Kidney epithelial cell (primary cell): ENCODE results near the gene RSPO3. TPM values are rescaled to one million over a fixed set of nuclear protein-coding genes. Genes with fewer than 3 reads are reported as not detected.
"Not testable (repeated sequence)": the region's sequence is repeated elsewhere in the genome, so short reads cannot be mapped to it uniquely, and the experiment has no call there.

Experiments
- DNase-seq: peaks from one replicate; pipeline ENCODE4 v3.0.0-alpha.2; 2010; ENCODE audit warnings: low read depth
- H3K27me3 ChIP-seq: 2 replicates; pipeline ENCODE4 v1.6.0; 2011; ENCODE audit warnings: low read length; ENCODE audit not compliant: control insufficient read depth, insufficient read depth
- H3K36me3 ChIP-seq: 2 replicates; pipeline ENCODE4 v1.5.1; 2011; ENCODE audit warnings: low read length; ENCODE audit not compliant: control insufficient read depth, insufficient read depth
- H3K4me3 ChIP-seq: 2 replicates; pipeline ENCODE4 v1.5.1; 2011; ENCODE audit warnings: low read depth, mild to moderate bottlenecking, control low read depth, low read length
- CTCF ChIP-seq: IDR thresholded peaks from 2 replicates; pipeline ENCODE4 v1.5.1; 2011; ENCODE audit warnings: mild to moderate bottlenecking, moderate library complexity, low read length, control low read depth, inconsistent platforms; ENCODE audit not compliant: insufficient read depth, poor library complexity, severe bottlenecking
- total RNA-seq: library from RNA; depleted of rRNA; stranded (reverse); fragments of >200 nt; gene quantifications from 2 replicates; pipeline ENCODE4 v1.2.3, GENCODE V29; 2015

RSPO3 gene
- total RNA-seq, 1 donor from 2014 or later, result 0.88 TPM

GRCh38 chr6:127206531-127207095 lies 88.1 kb downstream of the RSPO3 start:
- TF ChIP-seq CTCF, result no peak
- H3K27me3 ChIP-seq, result no peaks in the 10 kb centered on the region
- H3K4me3 ChIP-seq, result no peak overlapping the region
- H3K36me3 ChIP-seq, result no peaks in the 10 kb centered on the region
- DNase-seq, result no peak

- Histone ChIP-seq H3K4me3 (no peak overlapping the region), H3K27me3 (no peaks in the 10 kb centered on the region), H3K36me3 (no peaks in the 10 kb centered on the region)
- no peak for TF ChIP-seq CTCF
- DNase-seq, result no peak
These were observed 89.2 kb downstream of the RSPO3 start for GRCh38 chr6:127207591-127208120.

DNA sequence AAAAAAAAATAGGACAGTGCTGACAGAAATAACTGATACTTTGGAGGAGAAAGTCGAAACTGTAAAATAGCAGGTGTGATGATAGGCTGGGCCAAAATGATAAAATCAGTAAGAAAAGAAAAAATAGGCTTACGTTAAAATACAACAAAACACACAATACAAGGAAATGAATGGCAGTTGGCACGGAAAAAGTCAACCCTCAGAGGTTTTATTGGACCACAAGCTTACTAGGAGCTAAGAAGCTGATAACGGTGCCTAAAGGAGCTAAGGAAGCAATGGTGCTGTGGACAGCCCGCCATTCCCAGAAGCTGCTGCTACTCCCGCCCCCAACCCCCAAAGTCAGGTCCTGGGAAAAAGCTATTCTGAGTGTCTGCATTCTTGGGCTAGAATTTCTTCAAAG lies 92.3 kb downstream of the RSPO3 start:
- no peak for DNase-seq
- no peak for TF ChIP-seq CTCF
- Histone ChIP-seq H3K36me3 (no peaks in the 10 kb centered on the region), H3K4me3 (no peak overlapping the region), H3K27me3 (no peaks in the 10 kb centered on the region)

- DNase-seq, result no peak
- Histone ChIP-seq H3K4me3 (no peak overlapping the region), H3K27me3 (no peaks in the 10 kb centered on the region), H3K36me3 (no peaks in the 10 kb centered on the region)
- no peak for TF ChIP-seq CTCF
These were observed 93.9 kb downstream of the RSPO3 start for GRCh38 chr6:127212376-127212775.

DNA sequence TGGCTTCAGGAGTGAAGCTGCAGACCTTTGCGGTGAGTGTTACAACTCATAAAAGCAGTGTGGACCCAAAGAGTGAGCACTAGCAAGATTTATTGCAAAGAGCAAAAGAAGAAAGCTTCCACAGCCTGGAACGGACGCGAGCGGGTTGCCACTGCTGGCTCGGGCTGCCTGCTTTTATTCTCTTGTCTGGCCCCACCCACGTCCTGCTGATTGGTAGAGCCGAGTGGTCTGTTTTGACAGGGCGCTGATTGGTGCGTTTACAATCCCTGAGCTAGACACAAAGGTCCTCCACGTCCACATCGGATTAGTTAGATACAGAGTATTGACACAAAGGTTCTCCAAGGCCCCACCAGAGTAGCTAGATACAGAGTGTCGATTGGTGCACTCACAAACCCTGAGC lies 95.6 kb downstream of the RSPO3 start:
- not testable (repeated sequence) for H3K27me3 ChIP-seq, DNase-seq, H3K36me3 ChIP-seq, H3K4me3 ChIP-seq

- H3K36me3 ChIP-seq, H3K4me3 ChIP-seq, H3K27me3 ChIP-seq, DNase-seq: not testable (repeated sequence)
These were observed 96.1 kb downstream of the RSPO3 start for GRCh38 chr6:127214531-127214930.

- no peak for DNase-seq
- no peak overlapping the region for H3K4me3 ChIP-seq
- TF ChIP-seq CTCF, result no peak
- H3K36me3 ChIP-seq, result no peaks in the 10 kb centered on the region
- no peaks in the 10 kb centered on the region for H3K27me3 ChIP-seq
These were observed 97.5 kb downstream of the RSPO3 start for GRCh38 chr6:127215931-127216330.
